Fibroblast of the conjunctiva (primary cell): Measurements from ENCODE around the gene CSNK1A1.
"Not testable (repeated sequence)": the region's sequence is repeated elsewhere in the genome, so short reads cannot be mapped to it uniquely, and the experiment has no call there.

Experiments used
- DNase-seq: peaks from one replicate; pipeline ENCODE4 v3.0.0-alpha.2; 2010; ENCODE audit warnings: low read depth

The CSNK1A1 gene

DNA sequence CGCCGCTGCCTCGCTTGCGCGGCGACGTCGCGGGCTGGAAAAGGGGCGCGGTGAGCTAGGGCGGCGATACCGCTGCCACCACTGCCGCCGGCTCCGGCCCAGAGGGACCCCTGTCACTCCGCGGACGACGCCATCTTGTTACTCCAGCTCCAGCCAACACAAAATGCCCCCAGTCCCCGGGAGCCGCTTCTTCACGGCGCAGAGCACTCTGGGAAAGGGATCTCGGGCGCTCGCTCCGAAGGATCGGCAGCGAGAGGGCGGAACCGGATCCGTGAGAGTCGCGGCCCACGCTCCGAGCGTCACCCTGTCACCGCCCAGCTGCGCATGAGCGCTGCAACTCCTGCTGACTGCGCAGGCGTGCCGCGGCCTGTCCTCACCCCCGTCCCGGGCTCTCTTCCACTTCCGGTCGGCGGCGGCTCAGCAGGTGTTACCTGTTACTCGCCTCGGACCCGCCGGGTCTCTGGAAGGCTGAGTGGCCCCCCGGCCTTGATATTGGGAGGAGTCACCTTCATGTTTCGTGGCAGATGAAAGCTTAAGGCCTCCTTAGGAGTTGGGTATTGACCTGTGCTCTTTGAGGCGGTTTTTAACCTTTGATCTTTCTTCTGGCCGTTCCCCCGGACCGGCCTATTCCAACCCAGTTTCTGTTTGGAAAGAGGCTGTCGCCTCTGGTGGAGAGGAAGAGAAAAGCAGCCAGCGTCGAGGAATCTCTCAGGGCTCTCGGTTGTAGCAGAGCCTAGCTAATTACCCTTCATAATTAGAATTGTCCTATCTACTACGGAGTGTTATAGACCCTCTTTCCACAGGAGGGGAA is at the start of gene CSNK1A1:
Gene CSNK1A1, minus strand, starts transcription at position 213 of the 811 bp plus-strand sequence. CDS start 475 bp downstream, outside the sequence.
- peak; percentile 98 for DNase-seq

DNA sequence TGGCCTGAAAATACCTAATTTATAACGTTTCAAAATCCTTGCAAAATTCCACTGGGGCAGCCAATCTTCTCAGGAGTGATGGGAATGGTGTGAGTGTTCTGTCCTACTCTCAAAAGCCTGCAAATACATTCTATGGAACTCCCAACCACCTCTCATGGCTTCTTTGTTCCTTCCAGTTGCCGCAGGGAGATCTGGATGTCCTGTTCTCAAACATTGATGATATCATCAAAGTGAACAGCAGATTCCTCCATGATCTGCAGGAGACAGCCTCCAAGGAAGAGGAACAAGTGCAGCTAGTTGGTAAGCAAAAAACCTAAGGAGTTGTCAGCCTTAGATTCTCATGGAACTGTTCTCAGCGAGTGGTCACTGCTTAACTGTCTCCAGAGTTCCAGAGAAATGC is 49.7 kb upstream of the CSNK1A1 start:
- DNase-seq = no peak

DNA sequence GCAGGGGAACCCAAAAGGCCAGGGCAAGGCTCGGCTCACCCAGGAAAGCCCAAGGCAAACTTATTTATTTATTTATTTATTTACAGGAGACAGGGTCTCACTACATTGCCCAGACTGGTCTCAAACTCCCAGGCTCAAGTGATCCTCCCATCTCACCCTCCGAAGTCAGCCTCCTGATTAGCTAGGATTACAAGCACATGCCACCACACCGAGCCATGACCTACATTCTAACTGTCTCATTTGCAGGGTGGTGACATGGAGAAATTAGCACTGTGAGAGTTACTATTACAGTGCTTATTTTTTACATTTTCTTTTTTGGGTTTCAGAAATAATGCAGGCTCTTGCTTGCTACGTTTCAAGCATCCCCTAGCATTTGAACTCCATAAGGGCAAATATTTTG is 48.1 kb upstream of the CSNK1A1 start:
- no peak for DNase-seq

DNA sequence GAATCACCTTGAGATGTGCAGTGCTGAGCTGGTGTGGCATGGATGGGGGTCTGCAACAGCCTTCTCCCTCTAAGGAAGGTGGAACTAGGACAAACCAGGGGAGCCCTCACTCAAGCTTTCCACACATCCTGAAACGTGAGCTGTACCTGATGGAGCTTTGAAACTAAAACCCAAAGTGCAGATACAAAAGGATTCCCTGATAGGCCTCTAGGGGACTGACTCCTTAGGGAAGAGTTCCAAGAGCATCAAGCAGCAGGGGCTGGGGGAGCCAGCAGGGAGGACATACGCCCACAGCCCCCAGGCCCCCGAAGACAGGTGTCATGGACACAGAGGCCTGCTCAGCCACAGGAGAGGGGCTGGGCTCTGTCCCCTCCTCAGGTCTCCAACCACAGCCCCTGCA is 47.7 kb upstream of the CSNK1A1 start:
- DNase-seq = no peak

DNA sequence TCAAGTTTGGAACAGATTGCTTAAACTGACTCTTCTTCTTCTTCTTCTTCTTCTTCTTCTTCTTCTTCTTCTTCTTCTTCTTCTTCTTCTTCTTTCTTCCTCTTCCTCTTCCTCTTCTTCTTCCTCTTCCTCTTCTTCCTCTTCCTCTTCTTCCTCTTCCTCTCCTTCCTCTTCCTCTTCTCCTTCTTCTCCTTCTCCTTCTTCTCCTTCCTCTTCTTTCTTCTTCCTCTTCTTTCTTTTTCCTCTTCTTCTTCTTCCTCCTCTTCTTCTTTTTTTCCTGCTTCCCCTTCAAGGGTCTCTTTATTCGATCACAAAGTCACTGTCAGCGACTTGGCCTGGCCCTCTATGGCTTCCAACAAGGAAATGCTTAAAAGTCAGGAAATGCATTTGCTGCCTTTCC is 47.0 kb upstream of the CSNK1A1 start:
- not testable (repeated sequence) for DNase-seq

DNA sequence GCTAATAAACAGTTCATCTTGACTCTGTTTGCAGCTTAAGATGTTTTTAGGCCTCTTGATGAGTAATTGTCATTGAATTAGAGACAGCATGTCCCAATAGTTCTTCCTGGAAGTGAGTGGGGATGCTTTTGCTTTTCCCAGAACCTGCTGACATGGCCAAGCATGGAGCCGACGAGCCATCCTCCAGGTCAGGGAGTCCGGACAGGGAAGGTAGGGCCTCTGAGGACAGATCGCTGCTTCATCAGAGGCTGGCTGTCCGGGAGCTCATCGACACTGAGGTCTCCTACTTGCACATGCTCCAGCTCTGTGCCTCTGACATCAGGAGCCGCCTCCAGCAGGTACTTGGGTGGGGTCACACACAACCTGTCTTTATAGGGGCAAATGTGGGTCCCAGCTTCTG is 46.4 kb upstream of the CSNK1A1 start:
- no peak for DNase-seq

DNA sequence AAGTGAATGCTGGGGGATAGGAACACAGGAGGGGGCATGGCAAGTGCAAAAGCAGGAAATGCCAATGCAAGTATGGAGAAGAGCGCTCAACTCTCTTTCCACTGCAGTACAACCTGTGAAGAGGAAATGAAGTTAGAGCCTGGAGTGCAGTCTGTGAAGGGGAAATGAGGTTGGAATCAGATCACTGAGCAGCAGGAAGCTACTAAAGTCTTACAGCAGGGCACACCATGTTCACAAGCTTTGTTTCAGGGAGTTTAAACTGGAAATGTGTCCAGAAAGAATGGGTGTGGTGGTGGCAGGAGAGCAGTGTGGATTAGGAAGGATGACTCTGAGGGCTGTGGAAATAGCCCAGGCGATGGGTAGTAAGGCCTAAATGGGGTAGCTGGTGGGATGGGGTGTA is 45.5 kb upstream of the CSNK1A1 start:
- DNase-seq = no peak

DNA sequence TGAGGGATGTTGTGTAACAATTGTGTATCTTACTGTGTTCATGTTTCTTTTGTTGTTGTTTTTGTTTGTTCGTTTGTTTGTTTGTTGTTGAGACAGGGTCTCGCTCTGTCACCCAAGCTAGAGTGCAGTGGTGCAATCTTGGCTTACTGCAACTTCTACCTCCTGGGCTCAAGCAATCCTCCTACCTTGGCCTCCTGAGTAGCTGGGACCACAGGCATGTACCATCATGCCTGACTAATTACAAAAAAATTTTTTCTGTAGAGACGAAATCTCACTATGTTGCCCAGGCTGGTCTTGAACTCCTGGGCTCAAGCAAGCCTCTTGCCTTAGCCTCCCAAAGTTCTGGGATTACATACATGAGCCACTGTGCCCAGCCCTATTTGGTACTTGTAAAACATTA is 43.9 kb upstream of the CSNK1A1 start:
- DNase-seq = not testable (repeated sequence)

DNA sequence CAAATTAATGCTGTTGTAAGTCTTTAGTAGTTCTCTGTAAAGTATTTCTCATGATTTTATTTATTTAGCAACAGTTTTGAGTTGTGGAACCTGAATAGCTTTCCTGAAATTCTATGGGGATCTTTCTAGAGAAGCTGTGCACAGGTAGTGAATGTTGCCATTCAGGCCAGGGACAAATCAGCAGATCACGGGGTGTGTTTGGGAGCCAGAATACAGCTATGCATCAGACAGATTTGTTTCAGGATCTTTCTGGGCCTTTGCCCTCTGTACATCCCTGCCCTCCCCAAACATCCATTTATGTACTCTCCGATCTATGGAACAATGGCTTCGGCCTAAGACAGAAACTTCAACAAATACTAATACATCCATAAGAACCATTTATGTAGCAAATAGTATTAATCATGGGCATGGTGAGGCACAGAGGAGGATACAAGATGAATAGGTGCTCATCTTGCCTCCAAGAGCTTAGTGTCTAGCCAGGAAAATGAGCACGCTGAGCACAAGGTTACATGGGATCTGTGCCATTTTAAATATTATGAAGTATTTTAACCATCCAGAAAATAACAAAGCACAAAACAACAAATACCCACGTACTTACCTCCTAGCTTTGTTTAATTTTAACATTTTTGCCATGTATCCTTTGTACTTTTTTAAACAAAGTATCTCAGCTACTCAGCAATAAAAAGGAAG is 43.1 kb upstream of the CSNK1A1 start:
- no peak for DNase-seq

DNA sequence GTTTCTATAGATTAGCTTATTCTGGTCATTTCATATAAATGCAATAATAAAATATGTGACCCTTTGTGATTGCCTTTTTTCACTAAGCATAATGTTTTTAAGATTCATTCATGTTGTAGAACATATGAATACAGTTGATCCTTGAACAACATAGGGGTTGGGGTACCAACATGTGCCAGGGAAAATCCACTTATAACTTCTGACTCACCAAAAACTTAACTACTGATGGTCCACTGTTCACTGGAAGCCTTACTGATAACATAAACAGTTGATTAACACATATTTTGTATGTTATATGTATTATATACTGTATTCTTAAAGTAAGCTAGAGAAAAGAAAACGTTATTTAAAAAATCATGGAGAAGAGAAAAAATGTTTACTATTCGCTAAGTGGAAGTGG is 42.1 kb upstream of the CSNK1A1 start:
- no peak for DNase-seq

DNA sequence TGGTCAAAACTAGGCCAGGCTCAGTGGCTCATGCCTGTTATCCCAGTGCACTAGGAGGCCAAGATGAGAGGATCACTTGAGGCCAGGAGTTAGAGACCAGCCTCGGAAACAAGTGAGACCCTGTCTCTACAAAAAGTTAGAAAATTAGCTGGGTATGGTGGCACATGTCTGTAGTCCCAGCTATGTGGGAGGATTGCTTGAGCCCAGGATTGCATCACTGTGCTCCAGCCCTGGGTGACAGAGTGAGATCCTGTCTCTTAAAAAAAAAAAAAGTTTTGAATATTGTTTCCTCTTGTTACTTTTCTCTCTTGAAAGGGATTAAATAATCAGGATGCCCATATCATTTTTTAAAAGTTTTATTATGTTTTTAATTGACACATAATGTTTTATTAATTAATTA is 37.7 kb upstream of the CSNK1A1 start:
- no peak for DNase-seq

DNA sequence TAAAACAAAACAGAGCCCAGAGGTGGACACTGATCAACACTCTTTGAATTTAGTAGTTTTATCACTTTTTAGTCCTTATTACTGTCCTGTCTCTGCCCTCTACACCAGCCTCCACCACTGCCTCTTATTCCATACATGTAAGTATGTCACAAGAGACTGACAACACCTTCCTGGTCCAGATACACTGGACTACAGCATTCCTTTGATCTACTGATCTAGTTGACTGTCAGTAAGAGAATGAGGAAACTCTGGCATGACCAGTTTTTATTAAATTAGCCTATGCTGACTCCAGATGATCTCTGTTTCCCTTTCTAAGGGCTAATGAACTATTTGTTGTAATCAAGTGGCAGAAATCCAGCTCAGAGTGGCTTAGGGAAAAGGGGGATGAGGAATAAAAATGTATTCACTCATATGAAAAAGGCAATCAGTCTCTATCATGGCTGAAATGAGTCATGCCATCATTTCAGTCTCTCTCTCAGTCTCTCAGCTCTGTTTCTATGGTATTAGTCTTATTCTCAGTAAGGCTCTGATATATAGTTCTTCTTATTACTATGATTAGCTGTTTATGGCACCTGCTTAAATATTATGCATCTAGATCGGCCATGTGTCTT is 35.6 kb upstream of the CSNK1A1 start:
- DNase-seq = no peak

DNA sequence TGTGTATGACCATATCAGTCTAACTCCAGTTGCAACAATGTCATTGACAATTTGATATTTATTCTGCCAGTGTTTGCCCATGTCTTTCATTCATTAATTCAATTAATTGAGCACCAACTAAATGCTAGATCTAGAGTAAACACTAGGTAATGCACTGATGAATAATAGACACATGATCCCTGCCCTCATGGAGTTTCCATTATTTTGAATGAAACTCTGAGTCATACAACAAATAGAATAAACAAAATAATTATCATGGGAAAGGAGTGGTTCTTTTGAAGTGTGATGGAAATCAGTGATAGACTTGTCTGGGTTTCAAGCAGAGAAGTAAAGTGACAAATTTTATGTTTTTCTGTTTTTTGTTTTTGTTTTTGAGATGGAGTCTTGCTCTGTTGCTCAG is 34.7 kb upstream of the CSNK1A1 start:
- no peak for DNase-seq

DNA sequence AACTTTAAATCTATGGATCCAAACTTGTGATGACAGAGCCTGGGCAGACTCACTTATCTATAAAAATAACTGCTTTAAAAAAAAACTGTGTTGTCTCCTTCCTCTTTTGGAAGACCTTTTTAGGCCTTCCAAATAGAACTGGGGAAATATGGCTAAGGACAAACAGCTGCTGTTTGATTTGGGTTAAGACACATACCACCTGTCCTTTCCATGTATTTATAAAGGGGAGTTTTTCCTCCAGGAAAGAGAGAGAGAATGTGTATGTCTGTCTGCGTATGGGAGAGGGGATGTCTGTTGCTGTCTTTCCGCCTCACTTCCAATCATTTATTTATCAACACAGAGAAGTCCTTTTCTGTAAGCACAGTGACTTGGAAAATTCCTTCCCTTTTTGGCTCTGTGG is 32.9 kb upstream of the CSNK1A1 start:
- no peak for DNase-seq

DNA sequence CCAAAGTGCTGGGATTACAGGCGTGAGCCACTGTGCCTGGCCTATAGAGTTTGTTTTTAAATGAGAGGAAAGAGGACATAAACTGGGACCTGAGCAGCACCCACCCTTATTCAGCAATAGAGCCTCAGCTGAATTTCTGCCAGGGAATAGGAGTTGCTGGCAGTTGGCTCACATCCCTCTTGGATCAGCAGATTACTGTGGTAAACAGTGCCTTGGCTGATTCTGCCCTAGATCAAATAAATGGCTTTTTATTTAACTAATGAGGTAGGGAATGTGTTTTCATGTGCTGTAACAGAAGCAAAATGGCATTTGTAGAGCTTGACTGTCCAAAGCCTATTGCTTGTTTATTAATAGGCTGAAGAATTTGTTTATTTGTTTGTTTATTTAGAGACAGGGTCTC is 32.2 kb upstream of the CSNK1A1 start:
- DNase-seq = no peak

DNA sequence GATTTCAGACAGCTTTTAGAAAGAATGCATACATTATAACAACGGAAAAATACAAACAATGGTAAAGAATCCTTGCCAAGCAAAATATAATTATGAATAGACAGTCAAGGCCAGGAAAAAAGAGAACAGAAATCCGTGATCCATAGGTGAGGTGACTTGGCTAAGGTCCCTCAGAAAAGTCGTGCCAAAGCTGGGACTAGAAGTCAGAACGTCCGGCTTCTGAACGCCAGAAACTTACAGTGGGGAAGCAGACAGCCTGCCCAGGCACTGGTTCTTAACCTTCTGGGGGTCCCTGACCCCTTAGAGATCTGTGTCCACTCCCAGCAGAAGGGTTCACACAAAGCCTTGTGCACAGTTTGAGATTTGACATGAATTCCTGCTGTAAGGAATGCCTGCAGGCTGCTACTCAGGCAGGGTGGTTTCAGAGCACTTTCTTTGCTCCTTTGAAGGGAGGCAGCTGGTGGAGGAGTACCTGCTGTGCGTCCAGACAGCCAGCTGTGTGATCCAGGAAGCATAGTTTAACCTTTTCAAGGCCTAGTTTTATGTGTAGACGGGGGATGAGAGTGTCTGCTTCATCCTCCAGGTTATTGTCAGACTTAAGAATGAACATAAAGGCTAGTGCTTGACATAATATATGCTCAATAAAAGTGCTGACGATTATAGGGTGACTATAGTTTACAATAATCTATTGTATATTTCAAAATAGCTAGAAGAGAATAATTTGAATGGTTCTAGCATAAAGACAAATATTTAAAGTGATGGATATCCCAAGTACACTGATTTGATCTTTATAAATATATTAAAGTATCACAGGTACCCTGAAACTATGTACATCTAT is 30.9 kb upstream of the CSNK1A1 start:
- DNase-seq = no peak

DNA sequence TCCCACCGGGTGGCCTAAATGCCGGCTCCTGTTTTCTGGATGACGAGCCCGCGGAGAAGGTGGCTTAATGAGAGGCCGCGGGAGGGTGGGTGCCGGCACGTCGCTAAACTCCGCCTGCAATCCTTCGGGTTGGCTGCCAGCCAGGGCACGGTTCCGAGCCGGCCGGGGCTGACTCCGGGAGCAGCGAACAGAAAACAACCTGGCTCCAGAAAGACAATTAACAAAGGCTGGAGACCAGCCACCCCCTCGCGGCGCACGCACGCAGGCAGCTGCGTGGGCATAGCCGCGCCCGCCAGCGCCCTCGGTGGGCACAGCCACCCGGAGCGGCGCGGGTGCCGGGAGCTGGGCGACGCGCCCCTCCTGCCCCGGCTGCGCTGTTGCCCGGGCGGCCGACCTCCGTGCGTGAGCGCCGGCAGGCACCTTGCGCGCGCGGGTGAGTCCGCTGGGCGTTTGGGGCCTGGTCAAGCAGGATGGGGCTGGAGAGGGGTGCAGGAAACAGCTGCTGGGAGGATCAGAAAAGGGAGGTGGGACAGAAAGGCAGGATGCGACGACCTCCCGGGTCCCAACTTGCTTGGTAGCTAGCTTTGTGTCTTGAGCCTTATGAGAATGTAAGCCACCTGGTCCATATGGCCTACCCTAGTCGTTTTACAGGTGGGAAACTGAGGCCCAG is 30.1 kb upstream of the CSNK1A1 start, which contains the start of gene ARHGEF37:
Gene ARHGEF37, plus strand, starts transcription at position 307 of the 670 bp plus-strand sequence. CDS start 16,272 bp downstream, outside the sequence.
- no peak for DNase-seq

DNA sequence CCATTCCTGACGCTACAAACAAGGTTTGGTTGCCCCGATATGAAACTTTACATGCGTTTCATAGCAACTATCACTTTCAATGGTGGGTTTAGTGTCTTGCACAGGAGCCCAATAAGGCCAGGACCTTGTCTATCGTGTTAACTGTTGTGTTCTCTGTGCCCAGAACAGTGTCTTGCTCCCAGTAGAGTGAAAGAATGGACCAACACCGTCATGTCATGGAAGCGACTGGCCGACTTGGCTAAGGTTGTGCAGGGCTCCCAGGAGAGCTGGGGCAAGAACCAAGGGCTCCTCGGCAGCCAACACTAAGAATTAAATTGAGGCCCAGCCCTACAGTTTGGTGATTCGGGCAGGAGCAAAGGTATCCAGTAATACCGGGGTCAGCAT is 29.6 kb upstream of the CSNK1A1 start:
- no peak for DNase-seq

DNA sequence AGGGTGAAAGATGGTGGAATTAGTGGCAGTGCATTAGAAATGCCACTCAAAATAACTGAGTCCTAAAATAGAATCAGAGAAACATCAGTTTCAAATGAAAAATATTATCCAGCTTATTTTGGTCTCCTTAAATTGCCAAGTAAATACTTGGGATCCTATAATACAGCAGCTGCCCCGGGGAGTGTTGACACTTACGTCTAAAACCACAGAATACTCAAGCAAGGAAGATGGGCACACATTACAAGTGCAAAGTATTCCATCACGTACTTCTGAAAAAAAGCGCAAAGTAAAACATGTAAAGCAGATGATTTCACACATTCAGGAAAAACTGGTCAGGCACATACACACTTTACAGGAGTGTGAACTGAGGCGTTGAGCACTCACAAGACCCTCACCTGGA is 27.7 kb upstream of the CSNK1A1 start:
- DNase-seq = no peak

DNA sequence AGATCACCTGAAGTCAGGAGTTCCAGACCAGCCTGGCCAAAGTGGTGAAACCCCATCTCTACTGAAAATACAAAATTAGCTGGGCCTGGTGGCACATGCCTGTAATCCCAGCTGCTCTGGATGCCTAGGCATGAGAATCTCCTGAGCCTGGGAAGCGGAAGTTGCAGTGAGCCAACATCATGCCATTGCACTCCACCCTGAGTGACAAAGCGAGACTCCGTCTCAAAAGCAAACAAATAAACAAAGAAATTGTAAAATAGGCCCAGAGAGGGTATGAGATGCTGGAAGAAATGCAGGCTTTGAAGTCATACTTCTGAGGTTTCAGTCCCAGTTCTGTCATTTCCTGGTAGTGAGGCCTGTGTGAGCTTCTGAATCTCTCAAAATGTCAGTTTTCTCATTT is 24.8 kb upstream of the CSNK1A1 start:
- no peak for DNase-seq

DNA sequence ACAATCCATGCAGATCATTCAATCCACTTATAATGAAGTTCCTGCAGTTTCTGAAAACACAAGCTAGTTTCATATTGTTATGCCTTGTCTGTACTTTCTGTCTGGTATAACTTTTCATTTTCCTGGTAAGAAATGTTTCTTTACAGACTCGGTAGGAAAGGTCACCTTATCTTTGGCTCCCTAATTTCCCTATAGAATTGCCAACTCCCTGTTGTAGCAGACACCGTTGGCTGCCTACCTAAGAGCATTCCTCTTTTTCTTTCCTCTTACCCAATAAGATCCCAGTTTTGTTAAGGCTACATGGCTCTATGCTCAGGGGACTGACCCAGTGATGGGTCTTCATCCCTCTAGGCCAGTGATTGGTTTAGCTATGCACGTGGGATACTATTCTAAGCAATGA is 23.9 kb upstream of the CSNK1A1 start:
- no peak for DNase-seq
